Measurements from ENCODE around the gene SOWAHA. TPM values are rescaled to one million over a fixed set of nuclear protein-coding genes. Genes with fewer than 3 reads are reported as not detected.

Gene SOWAHA
- total RNA-seq, 1 donor from 2014 or later: 0.20 TPM

DNA sequence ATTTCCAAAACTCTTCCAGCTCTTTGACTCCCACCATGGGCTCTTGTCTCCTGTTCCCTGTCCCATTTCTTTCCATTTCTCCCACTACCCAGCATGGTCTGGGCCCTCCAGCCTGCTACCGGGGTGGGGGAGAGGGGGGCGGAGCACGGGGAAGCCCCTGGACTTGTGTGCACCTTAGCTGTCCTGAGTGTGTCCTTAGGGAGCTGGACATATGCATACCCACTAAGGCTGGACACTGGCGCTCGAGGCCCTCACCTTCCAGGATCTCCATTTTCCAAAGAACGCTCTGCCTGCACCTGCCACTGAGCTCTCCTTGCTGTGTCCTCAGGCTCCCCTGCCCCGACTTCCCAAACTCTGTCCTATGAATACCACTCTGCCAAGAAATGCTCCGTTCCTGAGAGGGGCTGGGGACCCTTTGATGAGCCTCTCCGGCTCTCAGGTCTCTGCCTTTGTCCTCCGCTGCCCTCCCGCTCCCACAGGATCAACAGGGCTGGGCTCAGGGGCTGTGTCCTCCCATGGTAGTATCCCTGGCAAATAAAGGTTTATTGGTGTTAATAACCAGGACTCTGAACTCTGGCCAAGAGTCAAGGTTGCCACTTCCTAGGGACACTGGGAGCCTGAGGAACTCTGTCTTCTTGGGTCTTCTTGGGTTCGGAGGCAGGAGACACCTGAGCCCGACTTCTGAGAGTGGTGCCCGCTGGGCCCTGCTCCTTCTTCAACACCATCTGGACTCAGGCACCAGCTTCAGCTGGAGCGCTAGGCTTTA is 18.2 kb downstream of the SOWAHA start:
- Histone ChIP-seq H3K27me3 (ENCODE audit: insufficient read depth, low read length) (no peaks in the 10 kb centered on the region), H3K9ac (ENCODE audit: low read length) (peak overlapping the region; percentile 79), H3K79me2 (ENCODE audit: insufficient read depth, low read length) (no peaks in the 10 kb centered on the region), H3K4me3 (ENCODE audit: insufficient read depth, low read depth, low read length) (no peak overlapping the region), H3K36me3 (ENCODE audit: insufficient read depth, low read length) (no peaks in the 10 kb centered on the region), H3K9me3 (ENCODE audit: insufficient read depth, low read depth, low read length) (no peaks in the 10 kb centered on the region), H2AFZ (ENCODE audit: low read depth, low read length) (peak overlapping the region; percentile 92), H4K20me1 (ENCODE audit: insufficient read depth, low read length) (peaks cover 12% of the 10 kb centered on the region), H3K4me2 (ENCODE audit: low read length) (peak overlapping the region; percentile 82), H3K27ac (ENCODE audit: low read depth, low read length) (no peak overlapping the region), H3K4me1 (ENCODE audit: insufficient read depth, low read length) (no peaks in the 10 kb centered on the region)
- FAIRE-seq: no peak
- Mint-ChIP-seq H3K27ac (ENCODE audit: unreplicated experiment) (peak overlapping the region; percentile 47), H3K4me3 (ENCODE audit: unreplicated experiment) (peak overlapping the region; percentile 76), H3K9me3 (ENCODE audit: unreplicated experiment) (no peaks in the 10 kb centered on the region), H3K27me3 (ENCODE audit: low read depth, unreplicated experiment) (peaks cover 43% of the 10 kb centered on the region), H3K36me3 (ENCODE audit: low read depth, unreplicated experiment) (peaks cover 9% of the 10 kb centered on the region), H3K4me1 (ENCODE audit: low read depth, unreplicated experiment) (no peaks in the 10 kb centered on the region)
- DNase-seq (ENCODE audit: low read depth): no peak
- no peak for TF ChIP-seq EZH2 (IDR thresholded peaks at IDR 0.05; ENCODE audit: insufficient read depth, low read length)
- TF ChIP-seq, protein P1, sequence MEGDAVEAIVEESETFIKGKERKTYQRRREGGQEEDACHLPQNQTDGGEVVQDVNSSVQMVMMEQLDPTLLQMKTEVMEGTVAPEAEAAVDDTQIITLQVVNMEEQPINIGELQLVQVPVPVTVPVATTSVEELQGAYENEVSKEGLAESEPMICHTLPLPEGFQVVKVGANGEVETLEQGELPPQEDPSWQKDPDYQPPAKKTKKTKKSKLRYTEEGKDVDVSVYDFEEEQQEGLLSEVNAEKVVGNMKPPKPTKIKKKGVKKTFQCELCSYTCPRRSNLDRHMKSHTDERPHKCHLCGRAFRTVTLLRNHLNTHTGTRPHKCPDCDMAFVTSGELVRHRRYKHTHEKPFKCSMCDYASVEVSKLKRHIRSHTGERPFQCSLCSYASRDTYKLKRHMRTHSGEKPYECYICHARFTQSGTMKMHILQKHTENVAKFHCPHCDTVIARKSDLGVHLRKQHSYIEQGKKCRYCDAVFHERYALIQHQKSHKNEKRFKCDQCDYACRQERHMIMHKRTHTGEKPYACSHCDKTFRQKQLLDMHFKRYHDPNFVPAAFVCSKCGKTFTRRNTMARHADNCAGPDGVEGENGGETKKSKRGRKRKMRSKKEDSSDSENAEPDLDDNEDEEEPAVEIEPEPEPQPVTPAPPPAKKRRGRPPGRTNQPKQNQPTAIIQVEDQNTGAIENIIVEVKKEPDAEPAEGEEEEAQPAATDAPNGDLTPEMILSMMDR (IDR thresholded peaks at IDR 0.05; ENCODE audit: insufficient read depth, low read depth, low read length): no peak

DNA sequence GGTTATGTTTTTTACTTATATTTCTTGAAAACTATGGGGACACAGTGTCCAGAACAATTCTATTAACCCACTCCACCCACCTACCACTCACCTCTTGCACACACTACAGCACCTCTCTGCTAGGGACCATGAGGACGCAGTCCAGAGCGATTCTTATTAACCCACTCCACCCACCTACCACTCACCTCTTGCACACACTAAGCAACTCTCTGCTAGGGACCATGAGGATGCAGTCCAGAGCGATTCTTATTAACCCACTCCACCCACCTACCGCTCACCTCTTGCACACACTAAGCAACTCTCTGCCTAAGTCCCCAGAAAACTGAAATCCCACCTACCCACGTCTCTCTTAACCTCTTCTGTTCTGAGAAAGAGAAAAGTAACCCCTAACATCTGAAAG is 19.5 kb downstream of the SOWAHA start:
- no peaks in the 10 kb centered on the region for H3K36me3 ChIP-seq (ENCODE audit: insufficient read depth, low read length)
- H3K27me3 Mint-ChIP-seq (ENCODE audit: low read depth, unreplicated experiment): peaks cover 29% of the 10 kb centered on the region
- H3K27me3 ChIP-seq (ENCODE audit: insufficient read depth, low read length): no peaks in the 10 kb centered on the region
- no peak for FAIRE-seq
- no peaks in the 10 kb centered on the region for H3K4me1 ChIP-seq (ENCODE audit: insufficient read depth, low read length)
- no peaks in the 10 kb centered on the region for H3K9me3 ChIP-seq (ENCODE audit: insufficient read depth, low read depth, low read length)
- no peak for DNase-seq (ENCODE audit: low read depth)
- H3K4me3 ChIP-seq (ENCODE audit: insufficient read depth, low read depth, low read length): no peak overlapping the region
- no peak overlapping the region for H3K27ac ChIP-seq (ENCODE audit: low read depth, low read length)
- H3K4me2 ChIP-seq (ENCODE audit: low read length): no peak overlapping the region
- H3K9me3 Mint-ChIP-seq (ENCODE audit: unreplicated experiment): no peaks in the 10 kb centered on the region
- TF ChIP-seq, protein P1 (IDR thresholded peaks at IDR 0.05; ENCODE audit: insufficient read depth, low read depth, low read length): no peak
- no peak for TF ChIP-seq EZH2 (IDR thresholded peaks at IDR 0.05; ENCODE audit: insufficient read depth, low read length)
- H3K27ac Mint-ChIP-seq (ENCODE audit: unreplicated experiment): no peak overlapping the region
- no peak overlapping the region for H2AFZ ChIP-seq (ENCODE audit: low read depth, low read length)
- H3K36me3 Mint-ChIP-seq (ENCODE audit: low read depth, unreplicated experiment): peaks cover 4% of the 10 kb centered on the region
- peaks cover 10% of the 10 kb centered on the region for H4K20me1 ChIP-seq (ENCODE audit: insufficient read depth, low read length)
- H3K9ac ChIP-seq (ENCODE audit: low read length): no peak overlapping the region
- H3K79me2 ChIP-seq (ENCODE audit: insufficient read depth, low read length): no peaks in the 10 kb centered on the region
- no peak overlapping the region for H3K4me3 Mint-ChIP-seq (ENCODE audit: unreplicated experiment)
- no peaks in the 10 kb centered on the region for H3K4me1 Mint-ChIP-seq (ENCODE audit: low read depth, unreplicated experiment)

DNA sequence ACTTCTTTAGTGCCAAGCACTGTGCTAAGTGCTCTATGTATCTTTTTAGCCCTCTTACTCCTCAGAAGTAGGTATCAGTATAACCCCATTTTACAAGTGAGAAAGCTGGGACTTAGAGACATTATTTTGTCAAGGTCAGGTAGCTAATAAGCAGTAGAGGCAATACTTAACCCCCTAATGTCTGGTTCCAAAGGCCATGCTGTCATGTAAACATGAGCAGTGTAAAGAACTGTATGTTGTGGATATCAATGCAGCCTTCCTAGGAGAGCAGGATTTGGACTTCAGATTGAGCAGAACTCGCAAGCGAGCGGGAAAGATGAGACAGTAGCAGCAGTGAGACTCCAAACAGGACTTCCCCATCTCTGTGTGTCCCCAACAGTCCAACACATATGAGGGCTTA is 21.0 kb downstream of the SOWAHA start:
- no peaks in the 10 kb centered on the region for H3K9me3 ChIP-seq (ENCODE audit: insufficient read depth, low read depth, low read length)
- H4K20me1 ChIP-seq (ENCODE audit: insufficient read depth, low read length): peaks cover 2% of the 10 kb centered on the region
- no peaks in the 10 kb centered on the region for H3K36me3 ChIP-seq (ENCODE audit: insufficient read depth, low read length)
- Mint-ChIP-seq H3K27me3 (ENCODE audit: low read depth, unreplicated experiment) (peaks cover 17% of the 10 kb centered on the region), H3K9me3 (ENCODE audit: unreplicated experiment) (no peaks in the 10 kb centered on the region), H3K27ac (ENCODE audit: unreplicated experiment) (no peak overlapping the region), H3K4me1 (ENCODE audit: low read depth, unreplicated experiment) (no peaks in the 10 kb centered on the region), H3K36me3 (ENCODE audit: low read depth, unreplicated experiment) (peaks cover 2% of the 10 kb centered on the region), H3K4me3 (ENCODE audit: unreplicated experiment) (no peak overlapping the region)
- FAIRE-seq (no peak), DNase-seq (ENCODE audit: low read depth) (no peak)
- no peak overlapping the region for H2AFZ ChIP-seq (ENCODE audit: low read depth, low read length)
- TF ChIP-seq EZH2 (IDR thresholded peaks at IDR 0.05; ENCODE audit: insufficient read depth, low read length): no peak
- TF ChIP-seq, protein P1 (IDR thresholded peaks at IDR 0.05; ENCODE audit: insufficient read depth, low read depth, low read length): no peak
- no peaks in the 10 kb centered on the region for H3K27me3 ChIP-seq (ENCODE audit: insufficient read depth, low read length)
- no peaks in the 10 kb centered on the region for H3K4me1 ChIP-seq (ENCODE audit: insufficient read depth, low read length)
- H3K79me2 ChIP-seq (ENCODE audit: insufficient read depth, low read length): no peaks in the 10 kb centered on the region
- H3K4me3 ChIP-seq (ENCODE audit: insufficient read depth, low read depth, low read length): no peak overlapping the region
- H3K27ac ChIP-seq (ENCODE audit: low read depth, low read length): no peak overlapping the region
- H3K9ac ChIP-seq (ENCODE audit: low read length): no peak overlapping the region
- no peak overlapping the region for H3K4me2 ChIP-seq (ENCODE audit: low read length)

Measured in astrocyte (in vitro differentiated cells and primary cell).